Muscle layer of duodenum (tissue), 2 donors: ENCODE results near the gene TASP1.
"Not testable (repeated sequence)": the region's sequence is repeated elsewhere in the genome, so short reads cannot be mapped to it uniquely, and the experiment has no call there.

Experiments
- H3K27ac ChIP-seq: one replicate; pipeline ENCODE4 v1.7.0; 2013; ENCODE audit warnings: mild to moderate bottlenecking, low read length
- H3K27me3 ChIP-seq: one replicate; pipeline ENCODE4 v1.7.0; 2013; ENCODE audit warnings: low read depth, mild to moderate bottlenecking, control low read depth, low read length
- H3K36me3 ChIP-seq, 2 donors: one replicate each; pipeline ENCODE4 v1.7.0; 2013; ENCODE audit warnings: low read length in 2 of 2, control low read depth in 1 of 2, mild to moderate bottlenecking in 1 of 2; ENCODE audit not compliant: insufficient read depth in 2 of 2, control insufficient read depth in 1 of 2
- H3K4me1 ChIP-seq, 2 donors: one replicate each; pipeline ENCODE4 v1.7.0; 2013; ENCODE audit warnings: low read length in 2 of 2, mild to moderate bottlenecking in 2 of 2, control low read depth in 1 of 2, moderate library complexity in 1 of 2; ENCODE audit not compliant: insufficient read depth in 2 of 2, control insufficient read depth in 1 of 2
- H3K4me3 ChIP-seq, 2 donors: one replicate each; pipeline ENCODE4 v1.7.0; 2013; ENCODE audit warnings: low read length in 2 of 2, low read depth in 1 of 2, mild to moderate bottlenecking in 1 of 2
- H3K9me3 ChIP-seq, 2 donors: one replicate each; pipeline ENCODE4 v1.7.0; 2013; ENCODE audit warnings: low read length in 2 of 2, control low read depth in 1 of 2, mild to moderate bottlenecking in 1 of 2; ENCODE audit not compliant: control insufficient read depth in 1 of 2
- donor health status: healthy.

TASP1 gene

GRCh38 chr20:13396022-13396421 is 242.7 kb downstream of the TASP1 start:
- H3K4me3 ChIP-seq = no peak overlapping the region
- H3K9me3 ChIP-seq = no peaks in the 10 kb centered on the region
- H3K27ac ChIP-seq = no peak overlapping the region
- H3K36me3 ChIP-seq = no peaks in the 10 kb centered on the region
- no peaks in the 10 kb centered on the region for H3K4me1 ChIP-seq
- no peaks in the 10 kb centered on the region for H3K27me3 ChIP-seq

GRCh38 chr20:13395232-13395631 is 243.5 kb downstream of the TASP1 start:
- Histone ChIP-seq H3K4me1 (no peaks in the 10 kb centered on the region), H3K36me3 (no peaks in the 10 kb centered on the region), H3K27me3 (no peaks in the 10 kb centered on the region), H3K27ac (no peak overlapping the region), H3K4me3 (no peak overlapping the region), H3K9me3 (no peaks in the 10 kb centered on the region)

- no peaks in the 10 kb centered on the region for H3K27me3 ChIP-seq
- no peak overlapping the region for H3K27ac ChIP-seq
- H3K9me3 ChIP-seq = no peaks in the 10 kb centered on the region
- peaks cover 0 to 4% of the 10 kb centered on the region in 2 donors for H3K4me1 ChIP-seq
- no peak overlapping the region for H3K4me3 ChIP-seq
- peaks cover 4 to 10% of the 10 kb centered on the region in 2 donors for H3K36me3 ChIP-seq
Observed at GRCh38 chr20:13392391-13392790, 246.3 kb downstream of the TASP1 start.

GRCh38 chr20:13389115-13389514 is 249.6 kb downstream of the TASP1 start:
- Histone ChIP-seq H3K4me1 (peaks cover 0 to 4% of the 10 kb centered on the region in 2 donors), H3K9me3 (no peaks in the 10 kb centered on the region), H3K27me3 (no peaks in the 10 kb centered on the region), H3K36me3 (peaks cover 9 to 10% of the 10 kb centered on the region in 2 donors), H3K27ac (no peak overlapping the region), H3K4me3 (no peak overlapping the region)

GRCh38 chr20:13384132-13384531 is 254.6 kb downstream of the TASP1 start:
- Histone ChIP-seq H3K36me3 (peaks cover 9 to 10% of the 10 kb centered on the region in 2 donors), H3K4me3 (no peak overlapping the region), H3K27me3 (no peaks in the 10 kb centered on the region), H3K27ac (no peak overlapping the region), H3K4me1 (peaks cover 0 to 4% of the 10 kb centered on the region in 2 donors), H3K9me3 (no peaks in the 10 kb centered on the region)

GRCh38 chr20:13382786-13383185 is 255.9 kb downstream of the TASP1 start:
- no peaks in the 10 kb centered on the region for H3K4me1 ChIP-seq
- H3K27me3 ChIP-seq = no peaks in the 10 kb centered on the region
- no peak overlapping the region for H3K4me3 ChIP-seq
- H3K36me3 ChIP-seq = peaks cover 2 to 9% of the 10 kb centered on the region in 2 donors
- H3K27ac ChIP-seq = no peak overlapping the region
- H3K9me3 ChIP-seq = no peaks in the 10 kb centered on the region

- H3K27me3 ChIP-seq, H3K27ac ChIP-seq, H3K4me3 ChIP-seq, H3K4me1 ChIP-seq, H3K9me3 ChIP-seq, H3K36me3 ChIP-seq: not testable (repeated sequence)
Observed at GRCh38 chr20:13380497-13381229, 258.1 kb downstream of the TASP1 start.

- no peaks in the 10 kb centered on the region for H3K27me3 ChIP-seq
- no peaks in the 10 kb centered on the region for H3K4me1 ChIP-seq
- H3K36me3 ChIP-seq = no peaks in the 10 kb centered on the region
- no peak overlapping the region for H3K4me3 ChIP-seq
- H3K9me3 ChIP-seq = peaks cover 6 to 9% of the 10 kb centered on the region in 2 donors
- no peak overlapping the region for H3K27ac ChIP-seq
Observed at GRCh38 chr20:13373400-13373799, 265.3 kb downstream of the TASP1 start.

- no peak overlapping the region for H3K4me3 ChIP-seq
- H3K9me3 ChIP-seq = no peaks in the 10 kb centered on the region
- no peaks in the 10 kb centered on the region for H3K27me3 ChIP-seq
- H3K4me1 ChIP-seq = no peaks in the 10 kb centered on the region
- no peak overlapping the region for H3K27ac ChIP-seq
- H3K36me3 ChIP-seq = no peaks in the 10 kb centered on the region
Observed at GRCh38 chr20:13364278-13365170, 274.2 kb downstream of the TASP1 start.

GRCh38 chr20:13363473-13363872 is 275.3 kb downstream of the TASP1 start:
- no peak overlapping the region for H3K4me3 ChIP-seq
- H3K36me3 ChIP-seq = no peaks in the 10 kb centered on the region
- H3K4me1 ChIP-seq = no peaks in the 10 kb centered on the region
- H3K27me3 ChIP-seq = no peaks in the 10 kb centered on the region
- no peak overlapping the region for H3K27ac ChIP-seq
- H3K9me3 ChIP-seq = no peaks in the 10 kb centered on the region

GRCh38 chr20:13362165-13362564 is 276.6 kb downstream of the TASP1 start:
- H3K36me3 ChIP-seq, H3K9me3 ChIP-seq, H3K27me3 ChIP-seq, H3K4me1 ChIP-seq, H3K27ac ChIP-seq, H3K4me3 ChIP-seq: not testable (repeated sequence)
